SU-DHL-6 (cell line): ENCODE results near the gene MPEG1.

Experiments
- H2AFZ ChIP-seq: fragments of 200-600 bp; sonication (generic); 2 replicates; pipeline ENCODE4 v1.6.1; 2014; ENCODE audit warnings: low read depth, mild to moderate bottlenecking, moderate library complexity, mixed read lengths, antibody characterized with exemption, low read length; ENCODE audit not compliant: severe bottlenecking
- H3F3A ChIP-seq: fragments of 200-600 bp; shearing (Covaris generic); 2 replicates; pipeline ENCODE4 v1.6.0; 2016; ENCODE audit warnings: antibody characterized with exemption, mild to moderate bottlenecking; ENCODE audit not compliant: insufficient read depth
- H3K27ac ChIP-seq: fragments of 200-600 bp; sonication (generic); 2 replicates; pipeline ENCODE4 v1.5.1; 2016; ENCODE audit warnings: low read depth, mild to moderate bottlenecking, low read length, moderate library complexity, mixed read lengths
- H3K27me3 ChIP-seq: fragments of 200-600 bp; sonication (generic), shearing (Covaris generic); 2 replicates; pipeline ENCODE4 v1.6.0; 2014; ENCODE audit warnings: mild to moderate bottlenecking, low read length
- H3K36me3 ChIP-seq: fragments of 200-600 bp; sonication (generic); 2 replicates; pipeline ENCODE4 v1.6.1; 2014; ENCODE audit warnings: mild to moderate bottlenecking, low read length, mixed read lengths
- H3K4me2 ChIP-seq: fragments of 300-600, 200-600 bp; shearing (Covaris generic), sonication (generic); 2 replicates; pipeline ENCODE4 v1.6.0; 2014; ENCODE audit warnings: low read length, low read depth, mild to moderate bottlenecking; ENCODE audit not compliant: poor library complexity, severe bottlenecking
- H3K4me3 ChIP-seq: fragments of 200-600 bp; sonication (generic); 2 replicates; pipeline ENCODE4 v1.5.1; 2014; ENCODE audit warnings: antibody characterized with exemption, low read length, mild to moderate bottlenecking, mixed read lengths; ENCODE audit not compliant: insufficient read depth, poor library complexity, severe bottlenecking
- H3K79me2 ChIP-seq: fragments of 200-600 bp; sonication (generic); 2 replicates; pipeline ENCODE4 v1.6.1; 2014; ENCODE audit warnings: mild to moderate bottlenecking, low read length, moderate library complexity; ENCODE audit not compliant: insufficient read depth
- H3K9ac ChIP-seq: fragments of 200-600 bp; sonication (generic); 2 replicates; pipeline ENCODE4 v1.7.0; 2014; ENCODE audit warnings: mild to moderate bottlenecking, low read length
- H3K9me2 ChIP-seq: fragments of 200-600 bp; sonication (generic); replicated peaks from 2 replicates; pipeline ENCODE4 v1.6.1; 2014; ENCODE audit warnings: low read length; ENCODE audit not compliant: insufficient read depth
- H3K9me3 ChIP-seq: fragments of 200-600 bp; sonication (generic); 2 replicates; pipeline ENCODE4 v1.6.1; 2014; ENCODE audit warnings: low read length, mixed read lengths; ENCODE audit not compliant: insufficient read depth
- H4K20me1 ChIP-seq: fragments of 200-600 bp; sonication (generic); 2 replicates; pipeline ENCODE4 v1.6.1; 2014; ENCODE audit warnings: low read depth, mild to moderate bottlenecking, antibody characterized with exemption, low read length, moderate library complexity, mixed read lengths
- EZH2phosphoT487 ChIP-seq: fragments of 200-600 bp; sonication (generic), shearing (Covaris generic); conservative IDR thresholded peaks from 2 replicates; pipeline ENCODE4 v1.6.1; 2018; ENCODE audit warnings: mild to moderate bottlenecking, antibody characterized with exemption, low read length, moderate library complexity, mixed read lengths
- TF ChIP-seq, protein P1 (sequence below): fragments of 200-600 bp; sonication (generic); IDR thresholded peaks from one replicate; pipeline ENCODE4 v1.5.1; 2017; ENCODE audit warnings: antibody characterized with exemption, mild to moderate bottlenecking, low read length, moderate library complexity; ENCODE audit not compliant: insufficient read depth, poor library complexity, severe bottlenecking

The MPEG1 gene

DNA sequence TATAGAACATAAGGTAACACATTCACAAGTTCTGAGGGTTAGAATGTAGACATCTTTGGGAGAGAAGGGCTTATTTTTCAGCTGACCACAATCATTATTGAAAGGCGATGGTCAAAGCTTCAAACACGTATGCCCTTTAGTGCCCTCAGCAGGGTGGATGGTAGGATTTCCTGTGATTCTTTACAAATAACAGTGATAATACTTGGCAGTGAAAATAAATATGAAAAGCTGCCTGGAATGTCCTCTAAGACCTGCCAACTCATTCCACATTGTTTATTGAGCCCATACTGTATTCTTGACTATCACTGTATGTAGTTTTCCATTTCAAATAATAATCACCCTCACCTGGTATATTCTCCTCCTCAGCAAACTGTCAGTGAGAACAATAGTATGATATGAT, 13.7 kb upstream of the MPEG1 start:
- Histone ChIP-seq H4K20me1 (no peaks in the 10 kb centered on the region), H3K4me2 (no peak overlapping the region), H3K4me3 (no peak overlapping the region), H3K9me3 (peaks cover 4% of the 10 kb centered on the region; the same call in 1 of the 2 replicates), H3K79me2 (no peaks in the 10 kb centered on the region), H3K27ac (no peak overlapping the region), H3K9me2 (no peaks in the 10 kb centered on the region), H3F3A (no peaks in the 10 kb centered on the region), H3K36me3 (no peaks in the 10 kb centered on the region), H3K9ac (no peak overlapping the region), H3K27me3 (no peaks in the 10 kb centered on the region), H2AFZ (no peak overlapping the region)
- TF ChIP-seq, protein P1, sequence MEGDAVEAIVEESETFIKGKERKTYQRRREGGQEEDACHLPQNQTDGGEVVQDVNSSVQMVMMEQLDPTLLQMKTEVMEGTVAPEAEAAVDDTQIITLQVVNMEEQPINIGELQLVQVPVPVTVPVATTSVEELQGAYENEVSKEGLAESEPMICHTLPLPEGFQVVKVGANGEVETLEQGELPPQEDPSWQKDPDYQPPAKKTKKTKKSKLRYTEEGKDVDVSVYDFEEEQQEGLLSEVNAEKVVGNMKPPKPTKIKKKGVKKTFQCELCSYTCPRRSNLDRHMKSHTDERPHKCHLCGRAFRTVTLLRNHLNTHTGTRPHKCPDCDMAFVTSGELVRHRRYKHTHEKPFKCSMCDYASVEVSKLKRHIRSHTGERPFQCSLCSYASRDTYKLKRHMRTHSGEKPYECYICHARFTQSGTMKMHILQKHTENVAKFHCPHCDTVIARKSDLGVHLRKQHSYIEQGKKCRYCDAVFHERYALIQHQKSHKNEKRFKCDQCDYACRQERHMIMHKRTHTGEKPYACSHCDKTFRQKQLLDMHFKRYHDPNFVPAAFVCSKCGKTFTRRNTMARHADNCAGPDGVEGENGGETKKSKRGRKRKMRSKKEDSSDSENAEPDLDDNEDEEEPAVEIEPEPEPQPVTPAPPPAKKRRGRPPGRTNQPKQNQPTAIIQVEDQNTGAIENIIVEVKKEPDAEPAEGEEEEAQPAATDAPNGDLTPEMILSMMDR = no peak
- no peak for TF ChIP-seq EZH2phosphoT487

DNA sequence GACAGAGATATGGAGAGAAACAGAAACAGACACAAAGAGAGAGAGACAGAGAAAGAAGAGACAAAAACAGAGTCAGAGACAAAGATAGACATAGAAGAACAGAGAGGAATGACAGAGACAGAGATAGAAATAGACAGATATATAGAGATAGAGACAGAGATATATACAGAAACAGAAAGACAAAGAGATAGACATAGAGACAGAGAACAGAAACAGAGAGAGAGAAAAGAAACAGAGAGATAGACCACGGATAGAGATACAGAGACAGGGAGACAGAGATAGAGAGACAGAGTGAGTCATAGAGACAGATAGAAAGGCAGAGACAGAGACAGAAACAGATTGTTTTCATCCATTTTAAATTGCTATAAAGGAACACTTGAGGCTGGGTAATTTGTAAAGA, 12.3 kb upstream of the MPEG1 start:
- Histone ChIP-seq H3K9ac (no peak overlapping the region), H3K9me3 (no peaks in the 10 kb centered on the region), H2AFZ (no peak overlapping the region), H3K27ac (no peak overlapping the region), H3K36me3 (no peaks in the 10 kb centered on the region), H3K79me2 (no peaks in the 10 kb centered on the region), H4K20me1 (no peaks in the 10 kb centered on the region), H3K9me2 (no peaks in the 10 kb centered on the region), H3F3A (no peaks in the 10 kb centered on the region), H3K4me3 (no peak overlapping the region), H3K4me2 (no peak overlapping the region), H3K27me3 (no peaks in the 10 kb centered on the region)
- TF ChIP-seq, protein P1 = no peak
- TF ChIP-seq EZH2phosphoT487 = no peak

DNA sequence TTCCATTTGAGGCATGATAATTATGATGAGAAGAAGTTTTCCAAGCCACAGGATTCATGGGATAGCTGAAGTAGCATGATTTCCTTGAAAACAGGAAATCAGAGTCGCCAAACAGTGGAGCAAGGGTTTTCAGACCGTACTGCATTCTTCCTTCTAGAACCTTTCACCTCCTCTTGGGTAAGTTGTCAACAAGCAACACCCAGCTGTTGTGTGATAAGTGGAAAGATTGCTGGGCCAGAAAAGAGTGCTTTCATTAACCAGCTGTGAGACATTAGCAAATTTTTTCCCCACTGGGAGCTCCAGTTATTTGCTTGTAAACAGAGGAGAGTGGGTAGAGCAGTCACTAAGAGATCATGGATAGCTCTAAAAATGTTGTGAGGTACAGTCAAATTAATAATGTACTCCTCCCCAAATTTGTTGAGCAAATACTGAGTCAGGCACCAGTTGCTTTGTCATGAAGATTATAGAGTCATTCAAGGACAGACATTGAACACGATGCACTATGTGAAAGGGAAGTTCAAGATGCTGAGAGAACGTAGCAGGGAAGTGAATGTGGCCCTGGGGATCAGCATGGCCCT, 11.7 kb upstream of the MPEG1 start:
- no peaks in the 10 kb centered on the region for H3K9me3 ChIP-seq
- H2AFZ ChIP-seq = no peak overlapping the region
- TF ChIP-seq, protein P1 = no peak
- TF ChIP-seq EZH2phosphoT487 = no peak
- no peak overlapping the region for H3K4me3 ChIP-seq
- no peaks in the 10 kb centered on the region for H4K20me1 ChIP-seq
- H3K4me2 ChIP-seq = no peak overlapping the region
- H3K27ac ChIP-seq = no peak overlapping the region
- no peak overlapping the region for H3K9ac ChIP-seq
- H3K36me3 ChIP-seq = no peaks in the 10 kb centered on the region
- no peaks in the 10 kb centered on the region for H3F3A ChIP-seq
- no peaks in the 10 kb centered on the region for H3K9me2 ChIP-seq
- H3K27me3 ChIP-seq = no peaks in the 10 kb centered on the region
- no peaks in the 10 kb centered on the region for H3K79me2 ChIP-seq

DNA sequence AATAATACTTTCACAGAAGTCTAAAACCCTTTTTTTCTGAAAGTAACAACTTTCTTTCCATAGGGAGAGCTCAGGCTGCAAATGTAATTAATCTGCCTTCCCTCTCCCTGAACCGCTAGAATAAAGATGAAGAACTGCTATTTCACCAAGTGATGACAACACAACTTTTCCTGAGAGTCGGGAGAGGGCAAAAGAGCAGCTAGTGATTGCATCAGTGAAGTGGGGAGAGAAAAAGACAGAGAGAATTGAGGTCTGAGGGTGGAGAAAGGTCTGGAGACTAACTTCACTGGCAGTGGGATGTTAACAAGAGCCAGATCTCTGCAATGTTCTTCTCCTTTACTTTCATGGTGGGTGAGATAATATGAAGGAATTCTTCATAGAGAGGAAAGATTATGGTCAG, 10.9 kb upstream of the MPEG1 start:
- TF ChIP-seq, protein P1 = no peak
- no peak for TF ChIP-seq EZH2phosphoT487
- Histone ChIP-seq H4K20me1 (no peaks in the 10 kb centered on the region), H3K4me2 (no peak overlapping the region), H3K36me3 (no peaks in the 10 kb centered on the region), H3K79me2 (no peaks in the 10 kb centered on the region), H2AFZ (no peak overlapping the region), H3K4me3 (no peak overlapping the region), H3F3A (no peaks in the 10 kb centered on the region), H3K27me3 (no peaks in the 10 kb centered on the region), H3K9me2 (no peaks in the 10 kb centered on the region), H3K27ac (no peak overlapping the region), H3K9me3 (no peaks in the 10 kb centered on the region), H3K9ac (no peak overlapping the region)
